ENCODE data around the gene GMDS. TPM values are rescaled to one million over a fixed set of nuclear protein-coding genes. Genes with fewer than 3 reads are reported as not detected.

GMDS gene
- total RNA-seq, 2 experiments from 2014 or later = 33.2 to 33.5 TPM

- ATAC-seq (no peak), DNase-seq (no peak)
- Mint-ChIP-seq H3K27ac (no peak overlapping the region), H3K27me3 (no peaks in the 10 kb centered on the region), H3K4me3 (no peak overlapping the region), H3K9me3 (ENCODE audit: low read depth) (no peaks in the 10 kb centered on the region), H3K4me1 (no peaks in the 10 kb centered on the region), H3K36me3 (ENCODE audit: low read depth) (no peaks in the 10 kb centered on the region)
- ChIA-PET CTCF (no interaction called here), POLR2A (no interaction called here)
- intact Hi-C loops (cut with DNase I, micrococcal nuclease) = no loop called here
These were observed 361.1 kb downstream of the GMDS start for GRCh38 chr6:1884313-1884712.

- H3K27ac Mint-ChIP-seq = no peak overlapping the region
- no peaks in the 10 kb centered on the region for H3K27me3 Mint-ChIP-seq
- H3K9me3 Mint-ChIP-seq (ENCODE audit: low read depth) = no peaks in the 10 kb centered on the region
- intact Hi-C loops (cut with DNase I, micrococcal nuclease) = no loop called here
- no peak for DNase-seq
- ChIA-PET CTCF (no interaction called here), POLR2A (no interaction called here)
- peaks cover 3% of the 10 kb centered on the region for H3K36me3 Mint-ChIP-seq (ENCODE audit: low read depth)
- H3K4me1 Mint-ChIP-seq = no peaks in the 10 kb centered on the region
- ATAC-seq = no peak
- H3K4me3 Mint-ChIP-seq = no peak overlapping the region
These were observed 367.1 kb downstream of the GMDS start for GRCh38 chr6:1878330-1878729.

GRCh38 chr6:1873781-1874180 is 371.6 kb downstream of the GMDS start:
- DNase-seq = no peak
- no peak for ATAC-seq
- Mint-ChIP-seq H3K36me3 (ENCODE audit: low read depth) (peaks cover 3% of the 10 kb centered on the region), H3K4me1 (no peaks in the 10 kb centered on the region), H3K9me3 (ENCODE audit: low read depth) (no peaks in the 10 kb centered on the region), H3K4me3 (no peak overlapping the region), H3K27ac (no peak overlapping the region), H3K27me3 (no peaks in the 10 kb centered on the region)
- ChIA-PET POLR2A (no interaction called here), CTCF (interaction anchor here (0.6 to 1.0 kb wide), 2 partner anchors 9 to 76 kb away, joined by 3 to 4 read pairs; no protein-coding TSS in a partner anchor)
- intact Hi-C loops (cut with DNase I, micrococcal nuclease) = no loop called here

- H3K4me3 Mint-ChIP-seq = no peak overlapping the region
- H3K27ac Mint-ChIP-seq = no peak overlapping the region
- ChIA-PET CTCF (no interaction called here), POLR2A (no interaction called here)
- no peaks in the 10 kb centered on the region for H3K4me1 Mint-ChIP-seq
- H3K36me3 Mint-ChIP-seq (ENCODE audit: low read depth) = no peaks in the 10 kb centered on the region
- DNase-seq (no peak), ATAC-seq (no peak)
- H3K27me3 Mint-ChIP-seq = no peaks in the 10 kb centered on the region
- intact Hi-C loops (cut with DNase I, micrococcal nuclease) = no loop called here
- no peaks in the 10 kb centered on the region for H3K9me3 Mint-ChIP-seq (ENCODE audit: low read depth)
These were observed 372.7 kb downstream of the GMDS start for GRCh38 chr6:1872649-1873131.

- ATAC-seq = no peak
- H3K9me3 Mint-ChIP-seq (ENCODE audit: low read depth) = no peaks in the 10 kb centered on the region
- H3K4me3 Mint-ChIP-seq = no peak overlapping the region
- no peak for DNase-seq
- H3K27ac Mint-ChIP-seq = no peak overlapping the region
- ChIA-PET POLR2A (no interaction called here), CTCF (no interaction called here)
- no peaks in the 10 kb centered on the region for H3K27me3 Mint-ChIP-seq
- H3K36me3 Mint-ChIP-seq (ENCODE audit: low read depth) = no peaks in the 10 kb centered on the region
- intact Hi-C loops (cut with DNase I, micrococcal nuclease) = no loop called here
- H3K4me1 Mint-ChIP-seq = no peaks in the 10 kb centered on the region
These were observed 373.6 kb downstream of the GMDS start for GRCh38 chr6:1871724-1872315.

GRCh38 chr6:1870932-1871331 is 374.5 kb downstream of the GMDS start:
- ChIA-PET POLR2A (no interaction called here), CTCF (no interaction called here)
- Mint-ChIP-seq H3K4me1 (no peaks in the 10 kb centered on the region), H3K9me3 (ENCODE audit: low read depth) (no peaks in the 10 kb centered on the region), H3K27ac (no peak overlapping the region), H3K27me3 (no peaks in the 10 kb centered on the region), H3K4me3 (no peak overlapping the region), H3K36me3 (ENCODE audit: low read depth) (no peaks in the 10 kb centered on the region)
- no peak for ATAC-seq
- no peak for DNase-seq
- intact Hi-C loops (cut with DNase I, micrococcal nuclease) = no loop called here

- no peak overlapping the region for H3K27ac Mint-ChIP-seq
These were observed 375.2 kb downstream of the GMDS start for GRCh38 chr6:1870251-1870650.

GRCh38 chr6:1869769-1870168 is 375.6 kb downstream of the GMDS start:
- Mint-ChIP-seq H3K9me3 (ENCODE audit: low read depth) (no peaks in the 10 kb centered on the region), H3K27ac (no peak overlapping the region), H3K27me3 (no peaks in the 10 kb centered on the region), H3K36me3 (ENCODE audit: low read depth) (no peaks in the 10 kb centered on the region), H3K4me1 (no peaks in the 10 kb centered on the region), H3K4me3 (no peak overlapping the region)
- no peak for ATAC-seq
- CTCF ChIA-PET = interaction anchor here (0.6 kb wide), 1 partner anchor 1149 kb away, joined by 5 read pairs; no protein-coding TSS in a partner anchor
- DNase-seq = no peak
- POLR2A ChIA-PET = no interaction called here
- intact Hi-C loops (cut with DNase I, micrococcal nuclease) = no loop called here

More at GRCh38 chr6:1870251-1870650, 375.2 kb downstream of the GMDS start:
- ChIA-PET POLR2A (no interaction called here), CTCF (interaction anchor here (0.6 kb wide), 1 partner anchor 1150 kb away, joined by 5 read pairs; no protein-coding TSS in a partner anchor)
- Mint-ChIP-seq H3K27me3 (no peaks in the 10 kb centered on the region), H3K4me1 (no peaks in the 10 kb centered on the region), H3K9me3 (ENCODE audit: low read depth) (no peaks in the 10 kb centered on the region), H3K4me3 (no peak overlapping the region), H3K36me3 (ENCODE audit: low read depth) (no peaks in the 10 kb centered on the region)
- intact Hi-C loops (cut with DNase I, micrococcal nuclease) = no loop called here
- DNase-seq (no peak), ATAC-seq (no peak)

- POLR2A ChIA-PET = no interaction called here
- CTCF ChIA-PET = no interaction called here
- H3K36me3 Mint-ChIP-seq (ENCODE audit: low read depth) = no peaks in the 10 kb centered on the region
- no peaks in the 10 kb centered on the region for H3K4me1 Mint-ChIP-seq
- H3K9me3 Mint-ChIP-seq (ENCODE audit: low read depth) = no peaks in the 10 kb centered on the region
- H3K4me3 Mint-ChIP-seq = no peak overlapping the region
- no peaks in the 10 kb centered on the region for H3K27me3 Mint-ChIP-seq
- intact Hi-C loops (cut with DNase I, micrococcal nuclease) = no loop called here
- no peak for ATAC-seq
- no peak for DNase-seq
- no peak overlapping the region for H3K27ac Mint-ChIP-seq
These were observed 376.1 kb downstream of the GMDS start for GRCh38 chr6:1869308-1869707.

GRCh38 chr6:1868561-1869261 is 376.7 kb downstream of the GMDS start:
- POLR2A ChIA-PET = no interaction called here
- ATAC-seq (no peak), DNase-seq (no peak)
- CTCF ChIA-PET = no interaction called here
- Mint-ChIP-seq H3K4me1 (no peaks in the 10 kb centered on the region), H3K4me3 (no peak overlapping the region), H3K9me3 (ENCODE audit: low read depth) (no peaks in the 10 kb centered on the region), H3K36me3 (ENCODE audit: low read depth) (no peaks in the 10 kb centered on the region), H3K27ac (no peak overlapping the region), H3K27me3 (no peaks in the 10 kb centered on the region)
- intact Hi-C loops (cut with DNase I, micrococcal nuclease) = no loop called here

- ChIA-PET CTCF (interaction anchor here (0.9 kb wide), 1 partner anchor 25 kb away, joined by 3 read pairs; no protein-coding TSS in a partner anchor), POLR2A (no interaction called here)
- DNase-seq (no peak), ATAC-seq (no peak)
- H3K4me1 Mint-ChIP-seq = no peaks in the 10 kb centered on the region
- H3K9me3 Mint-ChIP-seq (ENCODE audit: low read depth) = no peaks in the 10 kb centered on the region
- no peak overlapping the region for H3K4me3 Mint-ChIP-seq
- H3K27me3 Mint-ChIP-seq = no peaks in the 10 kb centered on the region
- intact Hi-C loops (cut with DNase I, micrococcal nuclease) = no loop called here
- H3K27ac Mint-ChIP-seq = no peak overlapping the region
- no peaks in the 10 kb centered on the region for H3K36me3 Mint-ChIP-seq (ENCODE audit: low read depth)
These were observed 378.2 kb downstream of the GMDS start for GRCh38 chr6:1867197-1867596.

- CTCF ChIA-PET = interaction anchor here (1.0 kb wide), 1 partner anchor 8 kb away, joined by 4 read pairs; no protein-coding TSS in a partner anchor
- POLR2A ChIA-PET = no interaction called here
- Mint-ChIP-seq H3K27me3 (no peaks in the 10 kb centered on the region), H3K27ac (no peak overlapping the region), H3K36me3 (ENCODE audit: low read depth) (no peaks in the 10 kb centered on the region), H3K4me3 (no peak overlapping the region), H3K9me3 (ENCODE audit: low read depth) (no peaks in the 10 kb centered on the region), H3K4me1 (no peaks in the 10 kb centered on the region)
- intact Hi-C loops (cut with DNase I, micrococcal nuclease) = no loop called here
- DNase-seq (no peak), ATAC-seq (no peak)
These were observed 379.8 kb downstream of the GMDS start for GRCh38 chr6:1865585-1865984.
